SH-SY5Y (cell line): ENCODE measurements around the gene DDX5.

Experiments used
- GATA2 ChIP-seq: IDR thresholded peaks from 2 replicates; pipeline ENCODE4 v1.6.1; 2011; ENCODE audit warnings: mild to moderate bottlenecking, low read depth, low read length
- GATA3 ChIP-seq: IDR thresholded peaks from 2 replicates; pipeline ENCODE4 v1.6.1; 2011; ENCODE audit warnings: low read depth, mild to moderate bottlenecking, low read length, moderate library complexity

- no peak for TF ChIP-seq GATA2
- no peak for TF ChIP-seq GATA3
Observed at GRCh38 chr17:64499805-64500486, 6.1 kb downstream of the DDX5 start.
